GM13977 (cell line): ENCODE measurements around the gene WWP2.
"Not testable (repeated sequence)": the region's sequence is repeated elsewhere in the genome, so short reads cannot be mapped to it uniquely, and the experiment has no call there.

Experiments
- DNase-seq: peaks from one replicate; pipeline ENCODE4 v3.0.0; 2012; ENCODE audit warnings: low spot score
- in situ Hi-C: fragments of 300-500 bp; cut with MboI; formaldehyde crosslinking; loops from one replicate; pipeline ENCODE4 v1.12.0; 2022; ENCODE audit warnings: low sequenced_read_pairs, low pct_unique_long_range_greater_than_20kb, mixed read lengths, inconsistent platforms; ENCODE audit not compliant: unreplicated experiment

WWP2 gene

DNA sequence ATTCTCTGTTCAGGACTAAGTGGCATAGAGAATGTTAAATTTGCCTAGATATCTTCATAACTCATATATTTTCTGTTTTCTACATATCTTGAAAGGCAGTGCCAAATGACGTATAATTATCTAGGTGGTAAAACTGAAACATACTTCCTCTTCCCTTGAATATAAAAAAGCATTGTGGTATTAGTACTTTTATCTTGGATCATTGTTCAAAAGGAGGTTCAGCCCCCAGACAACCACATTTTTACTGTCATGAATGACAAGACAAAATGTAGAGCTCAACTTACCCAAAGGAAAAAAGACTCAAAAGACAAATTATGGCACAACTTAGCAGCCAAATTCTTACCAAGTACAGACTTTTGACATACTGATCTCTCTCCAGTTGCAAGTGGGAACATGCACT, 223.1 kb downstream of the WWP2 start:
- in situ Hi-C loops, DNase-seq: not testable (repeated sequence)
